IPS-18c (cell line): ENCODE data around the gene SRPK3.

Experiments
- H3K4me3 ChIP-seq: 2 replicates; pipeline ENCODE4 v1.7.0; 2013; ENCODE audit warnings: low read depth, mild to moderate bottlenecking, low read length, moderate library complexity; ENCODE audit not compliant: insufficient read depth
- H3K9me3 ChIP-seq: one replicate; pipeline ENCODE4 v1.6.1; 2013; ENCODE audit warnings: mild to moderate bottlenecking, low read length, moderate library complexity; ENCODE audit not compliant: control insufficient read depth, insufficient read depth

Gene SRPK3

GRCh38 chrX:153830640-153831428 lies 50.0 kb downstream of the SRPK3 start:
- Histone ChIP-seq H3K4me3 (peak overlapping the region; percentile 38), H3K9me3 (peaks cover 12% of the 10 kb centered on the region)

DNA sequence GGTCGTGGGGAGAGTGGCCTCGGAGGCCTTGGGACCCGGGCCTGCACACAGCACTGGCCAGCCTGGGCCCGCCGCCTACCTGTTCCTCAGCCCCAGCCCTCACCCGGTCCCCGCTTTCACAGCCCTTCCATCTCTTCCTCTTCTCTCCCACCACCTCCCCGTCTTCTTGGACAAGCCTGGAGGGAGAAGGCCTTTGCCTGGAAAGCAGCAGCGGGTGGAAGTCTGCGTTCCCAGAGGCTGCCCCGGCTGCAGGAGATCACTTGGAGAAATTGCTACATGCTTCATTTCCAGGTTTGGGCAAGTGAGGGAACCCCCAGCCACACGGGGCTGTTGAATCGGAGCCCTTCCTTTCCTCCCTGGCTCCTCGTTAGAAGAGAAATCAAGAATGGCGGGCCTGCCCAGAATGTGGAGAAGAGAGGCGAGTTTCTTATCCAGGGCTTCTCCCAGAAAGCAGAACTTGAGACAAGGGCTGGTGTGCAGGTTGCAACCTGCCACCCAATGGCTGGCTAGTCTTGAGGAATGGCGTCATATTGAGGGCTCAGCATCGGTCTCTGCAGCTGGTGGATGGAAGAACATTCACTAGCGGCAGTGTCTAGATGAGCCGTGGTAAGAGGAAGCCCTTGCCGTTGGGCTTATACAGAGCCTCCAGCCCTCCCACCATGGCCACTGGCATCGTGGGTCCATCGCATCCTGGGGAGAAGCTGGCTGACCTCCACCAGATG lies 50.7 kb downstream of the SRPK3 start:
- peaks cover 15% of the 10 kb centered on the region for H3K9me3 ChIP-seq
- no peak overlapping the region; the same call in 1 of the 2 replicates for H3K4me3 ChIP-seq

DNA sequence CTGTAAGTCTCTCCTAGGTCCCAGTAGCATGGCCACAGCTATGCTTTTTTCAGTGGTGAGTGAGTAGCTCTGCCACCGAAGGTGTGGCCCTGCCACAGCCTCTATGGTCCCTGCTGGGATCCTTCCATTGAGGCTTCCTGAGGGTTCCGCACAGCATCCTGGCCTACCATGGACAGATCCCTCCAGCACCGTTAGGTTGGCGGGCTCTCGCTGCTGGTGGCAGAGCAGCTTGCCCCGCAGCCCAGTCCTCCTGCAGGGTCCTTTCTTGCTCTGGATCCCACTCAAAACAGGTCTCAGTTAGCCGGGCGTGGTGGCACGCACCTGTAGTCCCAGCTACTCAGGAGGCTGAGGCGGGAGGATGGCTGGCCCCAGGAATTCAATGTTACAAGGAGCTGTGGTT lies 51.9 kb downstream of the SRPK3 start:
- Histone ChIP-seq H3K9me3 (peaks cover 15% of the 10 kb centered on the region), H3K4me3 (no peak overlapping the region)
